ENCODE results near the gene MMP23B. TPM values are rescaled to one million over a fixed set of nuclear protein-coding genes. Genes with fewer than 3 reads are reported as not detected.

MMP23B gene
- polyA plus RNA-seq, 2 of the 4 experiments (the other 2 are of a cell fraction): 1.0 TPM; not detected in 1

- ATAC-seq: no peak
Observed at GRCh38 chr1:1609822-1610485, 22.0 kb upstream of the MMP23B start.

DNA sequence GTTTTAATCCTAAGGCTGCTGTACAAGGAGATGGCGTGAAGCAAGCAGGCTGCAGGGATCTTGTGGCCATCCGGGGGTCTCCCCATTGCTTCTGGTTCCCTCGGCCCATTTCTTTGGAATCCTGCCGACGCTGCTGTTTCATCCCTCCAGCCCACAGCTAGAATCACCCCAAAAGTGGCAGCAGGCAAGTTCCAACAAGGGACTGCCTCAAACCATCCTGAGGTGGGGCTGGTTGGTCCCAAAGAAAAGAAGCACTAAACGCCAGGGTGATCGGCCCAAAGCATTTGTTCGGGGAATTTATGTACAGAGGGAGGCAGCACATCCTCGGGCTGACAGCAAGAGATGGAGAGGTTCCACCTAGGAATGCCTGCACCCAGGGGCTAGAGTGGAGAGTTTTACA lies 21.2 kb upstream of the MMP23B start:
- POLR2A ChIA-PET: no interaction called here
- 55% methylated on average over 9 of the region's 9 CpGs for whole genome bisulfite sequencing (ENCODE audit: missing lambda C conversion rate)

More at GRCh38 chr1:1609822-1610485, 22.0 kb upstream of the MMP23B start:
- ChIA-PET CTCF (interaction anchor here (1.0 kb wide), 1 partner anchor 56 kb away, joined by 4 read pairs; no protein-coding TSS in a partner anchor), POLR2A (no interaction called here)
- WGBS (ENCODE audit: missing lambda C conversion rate): 70% methylated on average over 12 of the region's 12 CpGs
- H3K9me3 ChIP-seq: no peaks in the 10 kb centered on the region
- no peak for DNase-seq (ENCODE audit: low read depth in 1 of 2, low spot score in 1 of 2)
- H3K4me3 ChIP-seq: no peak overlapping the region
- FAIRE-seq: no peak
- TF ChIP-seq JUN (IDR thresholded peaks at IDR 0.05): no peak
- no peak for TF ChIP-seq PHF8 (IDR thresholded peaks at IDR 0.05; ENCODE audit: borderline replicate concordance, low read depth)
- TF ChIP-seq CEBPB (IDR thresholded peaks at IDR 0.05): no peak
- TF ChIP-seq, protein P1, sequence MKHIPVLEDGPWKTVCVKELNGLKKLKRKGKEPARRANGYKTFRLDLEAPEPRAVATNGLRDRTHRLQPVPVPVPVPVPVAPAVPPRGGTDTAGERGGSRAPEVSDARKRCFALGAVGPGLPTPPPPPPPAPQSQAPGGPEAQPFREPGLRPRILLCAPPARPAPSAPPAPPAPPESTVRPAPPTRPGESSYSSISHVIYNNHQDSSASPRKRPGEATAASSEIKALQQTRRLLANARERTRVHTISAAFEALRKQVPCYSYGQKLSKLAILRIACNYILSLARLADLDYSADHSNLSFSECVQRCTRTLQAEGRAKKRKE (CRISPR knock-in tag; IDR thresholded peaks at IDR 0.05; ENCODE audit: low read depth): no peak
- no peak for TF ChIP-seq ZSCAN20 (CRISPR knock-in tag; IDR thresholded peaks at IDR 0.05)
- TF ChIP-seq MAFK (IDR thresholded peaks at IDR 0.05; ENCODE audit: partially characterized antibody): no peak
- no peak overlapping the region for H3K27ac ChIP-seq
- peaks cover 11% of the 10 kb centered on the region for H3K4me1 ChIP-seq
- no peak overlapping the region for H3K4me2 ChIP-seq

DNA sequence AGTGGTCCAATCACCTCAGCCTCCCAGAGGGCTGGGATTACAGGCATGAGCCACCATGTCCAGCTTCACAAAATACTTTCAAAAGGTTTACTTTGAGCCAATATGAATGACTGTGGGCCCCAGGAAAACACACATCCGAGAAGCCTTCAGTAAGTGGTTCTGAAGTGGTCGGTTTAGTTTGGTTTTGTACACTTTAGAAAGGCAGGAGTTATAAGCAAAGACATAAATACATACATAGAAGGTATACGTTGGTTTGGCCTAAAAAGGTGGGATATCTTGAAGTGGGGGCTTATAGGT lies 19.9 kb upstream of the MMP23B start:
- ATAC-seq: no peak
- H3K4me3 ChIP-seq: no peak overlapping the region
- TF ChIP-seq GATA3 (IDR thresholded peaks at IDR 0.05; ENCODE audit: borderline replicate concordance) (no peak), KDM5A (IDR thresholded peaks at IDR 0.05) (no peak), ZNF302 (CRISPR knock-in tag; IDR thresholded peaks at IDR 0.05) (no peak), CBX2 (IDR thresholded peaks at IDR 0.05; ENCODE audit: borderline replicate concordance, low read depth) (no peak)
- TF ChIP-seq, protein P2, sequence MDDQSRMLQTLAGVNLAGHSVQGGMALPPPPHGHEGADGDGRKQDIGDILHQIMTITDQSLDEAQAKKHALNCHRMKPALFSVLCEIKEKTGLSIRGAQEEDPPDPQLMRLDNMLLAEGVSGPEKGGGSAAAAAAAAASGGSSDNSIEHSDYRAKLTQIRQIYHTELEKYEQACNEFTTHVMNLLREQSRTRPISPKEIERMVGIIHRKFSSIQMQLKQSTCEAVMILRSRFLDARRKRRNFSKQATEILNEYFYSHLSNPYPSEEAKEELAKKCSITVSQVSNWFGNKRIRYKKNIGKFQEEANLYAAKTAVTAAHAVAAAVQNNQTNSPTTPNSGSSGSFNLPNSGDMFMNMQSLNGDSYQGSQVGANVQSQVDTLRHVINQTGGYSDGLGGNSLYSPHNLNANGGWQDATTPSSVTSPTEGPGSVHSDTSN (IDR thresholded peaks at IDR 0.05): no peak
- TF ChIP-seq, protein P3, sequence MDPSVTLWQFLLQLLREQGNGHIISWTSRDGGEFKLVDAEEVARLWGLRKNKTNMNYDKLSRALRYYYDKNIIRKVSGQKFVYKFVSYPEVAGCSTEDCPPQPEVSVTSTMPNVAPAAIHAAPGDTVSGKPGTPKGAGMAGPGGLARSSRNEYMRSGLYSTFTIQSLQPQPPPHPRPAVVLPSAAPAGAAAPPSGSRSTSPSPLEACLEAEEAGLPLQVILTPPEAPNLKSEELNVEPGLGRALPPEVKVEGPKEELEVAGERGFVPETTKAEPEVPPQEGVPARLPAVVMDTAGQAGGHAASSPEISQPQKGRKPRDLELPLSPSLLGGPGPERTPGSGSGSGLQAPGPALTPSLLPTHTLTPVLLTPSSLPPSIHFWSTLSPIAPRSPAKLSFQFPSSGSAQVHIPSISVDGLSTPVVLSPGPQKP (IDR thresholded peaks at IDR 0.05; ENCODE audit: low read depth, low read length): no peak
- TF ChIP-seq, protein P4, sequence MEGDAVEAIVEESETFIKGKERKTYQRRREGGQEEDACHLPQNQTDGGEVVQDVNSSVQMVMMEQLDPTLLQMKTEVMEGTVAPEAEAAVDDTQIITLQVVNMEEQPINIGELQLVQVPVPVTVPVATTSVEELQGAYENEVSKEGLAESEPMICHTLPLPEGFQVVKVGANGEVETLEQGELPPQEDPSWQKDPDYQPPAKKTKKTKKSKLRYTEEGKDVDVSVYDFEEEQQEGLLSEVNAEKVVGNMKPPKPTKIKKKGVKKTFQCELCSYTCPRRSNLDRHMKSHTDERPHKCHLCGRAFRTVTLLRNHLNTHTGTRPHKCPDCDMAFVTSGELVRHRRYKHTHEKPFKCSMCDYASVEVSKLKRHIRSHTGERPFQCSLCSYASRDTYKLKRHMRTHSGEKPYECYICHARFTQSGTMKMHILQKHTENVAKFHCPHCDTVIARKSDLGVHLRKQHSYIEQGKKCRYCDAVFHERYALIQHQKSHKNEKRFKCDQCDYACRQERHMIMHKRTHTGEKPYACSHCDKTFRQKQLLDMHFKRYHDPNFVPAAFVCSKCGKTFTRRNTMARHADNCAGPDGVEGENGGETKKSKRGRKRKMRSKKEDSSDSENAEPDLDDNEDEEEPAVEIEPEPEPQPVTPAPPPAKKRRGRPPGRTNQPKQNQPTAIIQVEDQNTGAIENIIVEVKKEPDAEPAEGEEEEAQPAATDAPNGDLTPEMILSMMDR (IDR thresholded peaks at IDR 0.05): no peak
- FAIRE-seq: no peak
- H3K4me2 ChIP-seq: no peak overlapping the region
- no peak overlapping the region for H3K27ac ChIP-seq
- DNase-seq (ENCODE audit: low read depth in 1 of 2, low spot score in 1 of 2): no peak
- no peaks in the 10 kb centered on the region for H3K9me3 ChIP-seq
- H3K4me1 ChIP-seq: peaks cover 17% of the 10 kb centered on the region
- WGBS (ENCODE audit: missing lambda C conversion rate): 86% methylated on average over 3 of the region's 3 CpGs
- POLR2A ChIA-PET: no interaction called here
- CTCF ChIA-PET: no interaction called here

More for the DNA sequence above, 21.2 kb upstream of the MMP23B start:
- FAIRE-seq (no peak), ATAC-seq (no peak), DNase-seq (ENCODE audit: low read depth in 1 of 2, low spot score in 1 of 2) (no peak)
- CTCF ChIA-PET: no interaction called here
- Histone ChIP-seq H3K4me2 (no peak overlapping the region), H3K4me1 (peaks cover 11% of the 10 kb centered on the region), H3K27ac (no peak overlapping the region), H3K4me3 (no peak overlapping the region), H3K9me3 (no peaks in the 10 kb centered on the region)
- TF ChIP-seq CBX8 (IDR thresholded peaks at IDR 0.05) (no peak), ZSCAN20 (CRISPR knock-in tag; IDR thresholded peaks at IDR 0.05) (no peak), POLR2A (IDR thresholded peaks at IDR 0.05; ENCODE audit: low read length) (no peak)
